HG02763 (cell line): ENCODE results near the gene BCL10.

Source experiments
- ATAC-seq: cut with Tn5 transposase; IDR thresholded peaks from one replicate; pipeline ENCODE4 v1.9.1; 2021; ENCODE audit warnings: mild to moderate bottlenecking, moderate library complexity; ENCODE audit not compliant: unreplicated experiment

Gene BCL10

DNA sequence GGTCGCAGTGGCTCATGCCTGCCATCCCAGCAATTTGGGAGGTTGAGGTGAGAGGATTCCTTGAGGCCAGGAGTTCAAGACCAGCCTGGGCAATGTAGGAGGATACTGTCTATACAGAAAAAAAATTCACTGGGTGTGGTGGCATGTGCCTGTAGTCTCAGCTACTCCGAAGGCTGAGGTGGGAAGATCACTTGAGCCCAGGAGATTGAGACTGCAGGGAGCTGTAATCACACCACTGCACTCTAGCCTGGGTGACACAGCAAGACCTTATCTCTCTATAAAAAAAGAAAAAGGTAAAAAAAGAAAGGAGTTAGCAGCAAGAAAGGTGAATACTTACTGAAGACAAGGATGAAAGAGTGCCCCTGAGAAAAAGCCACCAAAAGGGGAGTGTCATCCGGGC lies 23.7 kb upstream of the BCL10 start:
- ATAC-seq: no peak

DNA sequence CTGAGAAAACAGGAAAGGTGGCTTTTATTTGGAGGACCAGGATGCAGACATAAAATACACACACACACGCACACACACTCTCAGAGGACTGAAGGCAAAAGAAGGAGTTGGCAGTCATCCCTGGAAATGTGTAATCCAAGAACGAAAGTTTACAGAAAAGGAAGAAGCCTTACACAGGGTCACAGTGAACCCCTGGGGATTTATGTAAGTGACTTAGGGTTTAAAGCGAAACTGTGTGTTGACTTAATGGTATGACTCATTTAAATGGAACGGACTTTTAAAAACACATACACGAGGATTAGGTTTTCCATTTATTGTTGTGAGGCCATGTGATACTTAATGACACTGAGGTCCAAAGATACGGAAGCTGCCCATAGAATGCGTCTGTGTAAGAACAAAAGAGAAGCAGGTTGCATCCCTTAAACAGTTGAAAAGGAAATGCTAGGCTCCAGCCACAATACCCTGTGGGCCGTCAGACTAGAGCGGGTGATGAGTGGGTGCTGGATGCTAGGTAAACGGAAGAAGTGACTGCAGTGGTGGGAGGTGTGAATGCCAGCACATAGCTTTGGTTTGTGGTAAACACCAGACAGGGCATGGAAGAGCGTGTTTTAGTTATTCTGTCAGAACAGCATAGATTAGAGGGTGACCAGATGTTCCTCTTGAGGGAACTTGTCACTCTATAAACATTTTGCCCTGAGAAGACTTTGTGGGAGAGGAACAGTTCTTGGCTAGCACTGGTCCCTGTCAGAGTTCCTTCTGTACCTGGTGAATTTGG lies 21.6 kb upstream of the BCL10 start:
- peak; percentile 96 for ATAC-seq

DNA sequence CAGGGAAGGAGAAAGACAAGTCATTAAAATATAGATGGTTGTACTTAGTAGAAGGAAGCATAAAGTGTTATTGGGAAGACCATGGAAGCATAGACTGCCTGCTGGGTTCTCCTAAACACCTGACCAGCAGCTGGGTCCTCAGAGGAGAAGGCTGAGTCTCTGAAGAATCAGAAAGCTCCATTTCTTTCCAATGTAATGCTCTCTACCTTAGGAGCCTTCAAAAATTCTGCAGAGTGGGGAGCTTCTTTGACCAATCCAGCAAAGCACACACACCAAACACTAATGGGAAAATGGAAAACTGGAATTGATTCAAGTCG lies 21.1 kb upstream of the BCL10 start:
- ATAC-seq: no peak

DNA sequence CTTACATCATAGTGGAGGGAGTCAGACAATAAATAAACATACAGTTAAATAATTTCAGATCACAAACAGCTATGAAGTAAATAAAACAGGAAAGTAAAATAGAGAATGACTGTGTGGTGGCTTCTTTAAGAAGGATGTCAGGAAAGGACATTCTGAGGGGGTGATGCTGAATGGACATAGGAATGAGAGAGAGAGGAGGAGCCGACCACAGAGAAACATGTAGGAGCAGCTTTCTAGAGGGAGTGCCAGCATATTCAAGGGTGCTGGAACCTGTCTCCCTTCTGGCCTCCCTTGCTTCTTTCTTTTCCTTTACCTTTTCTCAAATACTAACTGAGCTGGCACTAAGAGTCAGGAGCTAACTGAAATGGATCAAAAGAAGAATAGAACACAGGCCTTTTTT lies 20.5 kb upstream of the BCL10 start:
- no peak for ATAC-seq

DNA sequence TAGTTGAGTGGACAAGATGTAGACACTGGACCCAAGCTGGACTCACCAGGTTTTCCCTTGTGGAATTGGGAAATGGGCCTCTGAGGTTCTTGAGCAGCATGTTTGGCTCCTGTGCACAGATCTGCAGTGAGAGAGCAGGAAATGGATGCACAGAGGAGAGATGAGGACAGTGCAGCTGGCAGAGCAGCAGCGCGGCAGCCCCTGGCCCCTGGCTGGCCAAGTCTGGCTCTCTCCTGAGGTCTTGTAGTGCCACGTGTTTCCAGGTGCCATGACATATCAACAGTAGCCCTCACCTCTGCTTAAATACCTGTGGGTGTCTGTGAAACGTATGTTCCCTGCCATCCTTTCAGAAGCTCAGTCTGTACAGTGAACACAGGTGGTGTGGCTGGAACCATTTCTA lies 19.2 kb upstream of the BCL10 start:
- no peak for ATAC-seq

DNA sequence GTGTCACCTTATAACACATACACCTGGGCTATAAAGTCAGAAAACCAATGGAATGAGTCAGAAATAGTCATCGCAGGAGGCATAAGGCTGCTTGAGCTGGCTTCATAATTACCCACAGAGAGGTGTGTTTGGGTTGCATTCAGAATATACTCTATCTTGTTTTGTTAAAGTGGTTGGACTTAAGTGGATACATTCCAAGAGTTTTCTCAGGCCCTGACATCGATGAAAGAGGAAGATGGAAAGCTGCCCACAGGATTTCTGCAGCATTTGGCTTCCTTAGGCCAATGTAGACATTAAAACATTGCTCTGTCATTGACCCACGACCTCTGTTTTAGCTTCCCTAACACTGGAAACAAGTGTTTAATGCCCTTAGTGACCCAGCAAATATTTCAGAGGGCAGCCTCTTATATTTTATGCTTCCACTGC lies 18.6 kb upstream of the BCL10 start:
- no peak for ATAC-seq

DNA sequence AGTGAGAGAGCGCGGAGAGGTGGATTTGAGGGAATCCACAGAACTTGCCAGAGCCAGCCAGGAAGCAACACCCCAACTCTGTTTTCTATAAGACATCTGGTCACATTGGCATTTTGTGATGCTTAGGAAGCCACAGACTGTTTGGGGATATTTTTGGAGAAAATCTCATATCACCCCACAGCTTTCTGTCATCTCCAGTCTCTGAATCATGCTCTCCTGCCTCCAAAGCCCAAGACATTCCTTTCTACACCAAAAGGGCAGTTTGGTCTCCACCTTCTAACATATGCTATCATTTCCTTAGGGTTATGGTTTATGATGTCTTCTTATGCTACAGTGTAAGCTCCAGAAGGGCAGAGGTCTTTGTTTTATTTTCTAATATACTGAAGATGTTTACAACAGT lies 14.4 kb upstream of the BCL10 start:
- ATAC-seq: no peak

DNA sequence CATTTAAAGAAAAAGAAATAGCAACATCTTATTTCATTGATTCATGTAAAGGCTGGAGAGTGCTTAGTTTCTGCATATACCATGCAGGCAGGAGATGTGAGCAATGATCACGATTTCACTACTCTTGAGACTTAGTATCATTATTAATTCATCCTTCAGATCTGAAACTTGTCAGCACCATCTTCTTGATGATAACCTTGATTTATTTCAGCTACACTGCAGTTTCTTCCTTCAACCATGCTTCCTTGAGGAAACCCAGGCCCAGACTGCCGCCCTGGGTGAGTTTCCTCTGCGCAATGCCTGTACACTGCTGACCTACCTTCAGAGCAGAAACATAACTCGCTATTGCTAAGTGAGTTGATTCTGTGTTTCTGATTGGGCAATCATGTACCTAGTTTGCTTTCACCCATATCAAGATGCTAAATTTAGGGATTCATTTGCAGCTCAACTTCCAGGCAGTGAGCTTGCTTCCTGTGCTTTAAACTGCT lies 13.5 kb upstream of the BCL10 start:
- no peak for ATAC-seq

DNA sequence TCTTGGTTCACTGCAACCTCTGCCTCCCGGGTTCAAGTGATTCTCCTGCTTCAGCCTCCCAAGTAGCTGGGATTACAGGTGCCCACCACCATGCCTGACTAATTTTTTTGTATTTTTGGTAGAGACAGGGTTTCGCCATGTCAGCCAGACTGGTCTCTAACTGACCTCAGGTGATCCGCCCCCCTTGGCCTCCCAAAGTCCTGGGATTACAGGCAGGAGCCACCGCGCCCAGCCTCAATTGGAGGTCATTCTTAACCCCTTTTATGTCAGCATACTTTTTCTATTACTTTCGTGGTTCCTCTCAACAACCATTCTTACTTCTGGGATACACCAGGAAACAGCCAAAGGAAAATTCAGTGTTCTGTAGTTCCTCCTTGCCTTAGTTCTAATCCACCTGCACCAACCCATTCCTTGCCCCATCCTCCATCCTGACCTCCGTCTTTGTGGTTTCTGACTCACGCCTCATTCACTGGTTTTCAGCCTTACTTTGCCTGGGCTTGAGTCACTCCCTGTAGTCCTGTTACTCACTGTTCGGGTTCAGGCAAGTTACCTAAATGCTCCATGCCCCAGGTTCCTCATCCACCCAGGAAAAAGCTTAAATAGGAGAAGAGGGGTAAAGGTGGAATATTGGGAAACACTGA lies 12.9 kb upstream of the BCL10 start:
- ATAC-seq: no peak

DNA sequence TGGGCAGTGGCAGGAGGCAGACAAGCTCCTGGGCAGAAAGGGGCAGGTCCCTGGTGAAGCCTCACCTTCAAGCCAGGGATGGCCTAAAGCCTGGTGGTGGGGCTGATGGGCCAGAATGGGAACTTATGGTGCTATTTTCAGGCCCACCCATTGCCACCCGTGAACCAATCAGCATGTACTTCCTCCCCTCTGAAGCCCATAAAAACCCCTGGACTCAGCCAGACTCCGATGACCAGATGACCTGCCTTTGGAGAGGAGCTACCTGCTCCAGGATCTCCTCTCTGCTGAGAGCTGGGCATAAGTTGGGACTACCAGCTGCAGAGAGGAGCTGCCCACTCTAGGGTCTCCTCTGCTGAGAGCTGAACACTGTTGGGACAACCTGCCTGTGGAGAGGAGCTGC lies 7.8 kb upstream of the BCL10 start:
- ATAC-seq: no peak

DNA sequence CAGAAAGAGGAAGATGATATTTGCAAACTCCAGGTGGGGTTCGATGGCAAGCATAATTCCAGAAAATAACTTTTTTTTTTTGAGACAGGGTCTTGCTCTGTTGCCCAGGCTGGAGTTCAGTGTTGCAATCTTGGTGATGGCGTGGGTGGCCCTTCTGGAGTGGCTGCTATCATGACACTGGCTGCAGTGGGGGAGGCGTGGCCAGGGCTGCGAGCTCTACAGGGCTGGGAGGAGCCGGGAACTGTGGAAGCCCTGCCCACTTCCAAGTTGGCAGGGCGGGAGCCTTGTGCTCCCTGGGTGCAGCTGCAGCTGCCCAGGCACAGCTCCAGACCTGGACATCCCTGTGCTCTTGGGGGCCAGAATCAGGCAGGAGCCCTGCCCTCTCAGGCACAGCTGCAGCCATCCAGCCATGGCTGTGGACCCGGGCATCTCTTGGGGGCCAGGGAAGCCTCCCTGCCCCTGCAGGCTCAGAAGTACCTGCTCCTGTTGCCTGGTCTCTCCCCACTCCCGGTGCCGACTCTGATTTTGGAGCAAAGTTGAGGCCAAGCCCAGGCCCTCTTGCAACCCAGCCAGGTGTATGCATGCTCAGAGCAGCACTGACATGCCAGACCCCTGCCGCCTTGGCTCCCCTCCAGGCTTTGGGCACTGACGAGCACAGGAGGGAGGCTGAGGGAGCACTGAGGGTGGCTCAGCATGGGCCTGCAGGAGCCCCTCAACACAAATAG lies 7.2 kb upstream of the BCL10 start:
- ATAC-seq: no peak

DNA sequence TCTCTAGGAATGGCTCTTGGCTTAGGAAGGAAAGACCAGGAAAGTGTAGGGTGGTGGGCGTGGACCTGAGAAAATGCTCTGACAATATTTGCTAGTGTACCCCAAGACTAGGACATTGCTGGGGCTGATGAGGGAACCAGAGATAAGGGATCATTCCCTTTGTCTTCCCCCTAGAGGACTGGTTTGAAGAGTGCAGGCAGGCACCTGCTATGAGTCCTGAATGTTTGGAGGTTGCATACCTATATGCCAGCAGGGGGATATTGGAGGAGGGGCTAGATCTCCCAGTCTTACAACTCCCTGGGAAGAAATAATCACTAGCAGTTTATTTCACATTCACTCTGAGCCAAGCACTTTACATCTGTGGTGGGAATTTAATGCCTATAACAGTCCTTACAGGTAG lies 6.0 kb upstream of the BCL10 start:
- no peak for ATAC-seq

DNA sequence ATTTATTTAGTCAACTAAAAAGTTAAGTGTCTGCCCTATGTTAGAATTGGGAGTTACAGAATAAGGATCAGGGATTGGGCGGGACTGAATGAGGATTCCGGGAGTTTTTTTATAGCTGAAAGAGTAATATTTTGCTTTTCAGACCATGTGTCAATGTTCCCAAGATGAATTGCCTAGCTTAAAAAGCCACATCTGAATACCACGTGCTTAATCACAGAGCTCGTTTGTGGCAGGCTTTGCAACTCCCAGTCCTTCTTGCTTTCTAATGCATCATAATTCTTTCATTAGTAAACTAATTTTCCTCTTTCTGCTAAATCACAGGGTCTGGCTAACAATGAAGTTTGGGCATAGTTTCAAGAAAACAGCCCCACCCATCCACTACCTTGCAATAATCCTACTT lies 4.2 kb upstream of the BCL10 start:
- no peak for ATAC-seq

DNA sequence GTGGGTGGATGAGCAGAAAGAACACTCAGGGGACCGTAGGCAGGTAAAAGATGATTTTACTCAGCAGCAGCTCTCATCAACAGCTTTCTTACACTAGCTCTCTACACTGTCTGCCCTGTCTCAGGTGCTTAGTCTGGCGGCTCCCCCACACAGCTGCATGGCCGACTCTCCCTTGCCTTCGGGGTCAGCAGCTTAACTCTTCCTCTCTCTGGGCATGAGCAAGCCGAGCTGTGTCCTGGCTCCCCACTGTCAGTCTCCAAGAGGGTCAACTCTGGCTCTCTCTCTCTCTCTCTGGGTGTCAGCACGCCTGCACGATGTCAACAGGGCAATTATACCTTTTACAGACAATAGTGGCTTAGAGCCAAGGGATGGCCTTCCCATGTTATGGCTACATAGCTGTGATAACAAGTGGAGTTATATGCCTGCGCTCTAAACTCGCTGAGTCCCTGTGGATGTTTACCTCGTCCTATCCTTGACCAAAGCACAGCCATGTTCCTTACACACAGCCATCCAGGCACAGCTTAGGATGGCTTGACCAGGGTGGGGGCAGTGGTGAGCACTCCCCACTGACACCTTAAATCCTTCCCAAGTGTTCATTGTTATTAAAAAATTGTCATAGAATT lies 3.1 kb upstream of the BCL10 start:
- ATAC-seq: no peak

DNA sequence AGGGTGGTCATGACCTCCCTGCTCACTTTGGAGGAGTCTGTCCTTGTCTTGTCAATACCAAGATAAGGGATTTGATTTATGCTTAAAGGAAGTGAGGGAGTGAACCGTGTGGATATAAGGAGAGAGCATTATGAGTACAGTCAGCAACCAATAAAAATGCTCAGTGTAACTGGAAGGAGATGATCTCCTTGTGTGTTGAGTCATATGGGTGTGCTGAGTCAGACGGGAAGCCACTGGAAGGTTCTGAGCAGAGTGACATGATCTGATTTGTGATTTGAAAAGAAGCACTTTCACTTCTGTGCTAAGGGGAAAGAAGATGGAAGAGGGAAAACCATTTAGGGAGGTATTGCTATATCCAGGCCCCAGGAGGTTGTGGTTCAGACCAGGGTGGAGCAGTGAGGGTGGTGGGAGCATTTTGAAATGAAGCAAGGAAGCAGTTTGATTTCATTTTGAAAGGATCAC lies 2.5 kb upstream of the BCL10 start:
- no peak for ATAC-seq

DNA sequence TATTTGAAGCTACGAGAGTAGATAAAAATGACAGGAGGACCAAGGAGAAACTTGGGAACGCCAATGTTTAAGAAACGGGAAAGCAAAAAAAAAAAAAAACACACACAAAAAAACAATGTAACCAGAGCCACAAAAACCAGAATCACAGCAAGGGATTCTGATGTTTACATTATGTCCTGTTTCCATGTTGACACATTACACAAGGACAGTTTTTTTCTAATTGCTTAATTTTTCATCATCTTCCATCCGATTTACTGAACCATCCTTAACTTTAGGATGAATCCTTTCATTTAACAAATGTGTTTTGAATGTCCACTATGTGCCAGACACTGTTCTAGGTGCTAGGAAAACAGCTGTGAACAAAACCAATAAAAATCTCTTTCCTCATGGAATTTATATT lies 1.4 kb upstream of the BCL10 start:
- ATAC-seq: no peak

DNA sequence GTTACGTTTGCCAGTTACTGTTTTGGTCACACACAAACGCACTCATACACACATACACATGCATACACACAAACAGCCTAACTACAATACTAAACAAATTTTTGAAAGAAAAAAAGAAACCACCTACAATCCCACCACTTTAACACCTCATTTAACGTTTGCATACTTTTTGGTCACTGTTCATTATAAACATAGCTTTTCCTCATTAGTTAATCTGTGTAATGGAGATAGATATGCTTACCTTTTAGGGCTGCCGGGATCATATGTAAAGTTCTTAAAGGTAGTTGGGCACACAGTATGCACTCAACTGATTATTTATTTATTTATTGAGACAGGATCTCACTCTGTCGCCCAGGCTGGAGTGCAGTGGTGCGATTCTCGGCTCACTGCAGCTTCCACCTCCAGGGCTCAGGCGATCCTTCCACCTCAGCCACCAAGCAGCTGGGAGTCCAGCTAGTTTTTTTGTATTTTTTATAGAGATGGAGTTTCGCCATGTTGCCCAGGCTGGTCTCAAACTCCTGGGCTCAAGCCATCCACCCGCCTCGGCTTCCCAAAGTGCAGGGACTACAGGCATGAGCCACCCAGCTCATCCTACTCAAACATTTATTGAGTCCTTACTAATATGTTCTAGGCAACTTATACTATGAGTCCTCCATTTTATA lies 677 bp upstream of the BCL10 start:
- no peak for ATAC-seq

DNA sequence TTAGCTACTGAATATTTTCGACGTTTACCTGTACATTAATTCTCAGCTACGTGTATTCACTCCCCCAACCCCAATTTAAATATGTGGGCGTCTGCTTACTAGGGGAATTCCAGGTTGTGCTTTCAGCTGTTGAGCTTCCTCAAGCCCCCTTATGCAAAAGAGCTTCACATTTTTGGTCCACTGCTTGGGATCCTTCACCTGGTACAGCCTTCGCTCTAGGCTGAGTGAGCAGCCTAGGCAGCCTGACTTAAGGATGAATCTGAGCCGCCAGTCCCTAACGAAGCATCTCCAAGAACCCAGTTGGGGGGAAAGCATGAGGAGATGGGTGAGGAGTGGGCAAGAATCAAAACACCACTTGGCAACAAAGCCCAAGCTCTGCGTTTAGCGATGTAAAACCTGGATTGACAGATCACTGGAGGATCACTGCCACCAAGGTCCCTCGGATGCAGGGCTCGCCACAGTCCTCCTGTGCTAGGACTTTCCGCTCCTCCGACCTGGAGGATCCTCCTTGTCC lies 674 bp downstream of the BCL10 start:
- ATAC-seq: peak; percentile 14

DNA sequence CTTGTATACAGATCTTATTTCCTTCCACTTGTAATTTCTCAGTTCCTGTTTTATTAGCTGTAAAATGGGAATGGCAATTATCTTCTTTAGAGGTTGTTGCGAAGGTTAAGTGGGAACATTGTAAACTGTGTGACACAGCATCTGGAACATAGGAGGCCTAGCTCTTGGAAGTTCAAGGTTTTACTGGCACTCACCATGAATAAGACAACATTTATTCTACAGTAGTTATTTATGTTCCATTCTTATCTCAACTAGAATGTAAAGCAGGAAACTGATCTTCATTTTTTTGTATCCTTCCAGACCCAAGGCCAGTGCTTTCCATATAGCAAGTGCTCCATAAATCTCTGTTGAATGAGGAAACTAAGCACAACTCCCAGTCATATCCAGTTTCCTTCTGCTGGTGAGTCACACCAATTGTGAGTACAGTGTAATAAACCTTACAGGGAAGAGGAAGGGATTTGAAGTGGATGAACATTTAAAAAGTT lies 1.4 kb downstream of the BCL10 start:
- no peak for ATAC-seq

DNA sequence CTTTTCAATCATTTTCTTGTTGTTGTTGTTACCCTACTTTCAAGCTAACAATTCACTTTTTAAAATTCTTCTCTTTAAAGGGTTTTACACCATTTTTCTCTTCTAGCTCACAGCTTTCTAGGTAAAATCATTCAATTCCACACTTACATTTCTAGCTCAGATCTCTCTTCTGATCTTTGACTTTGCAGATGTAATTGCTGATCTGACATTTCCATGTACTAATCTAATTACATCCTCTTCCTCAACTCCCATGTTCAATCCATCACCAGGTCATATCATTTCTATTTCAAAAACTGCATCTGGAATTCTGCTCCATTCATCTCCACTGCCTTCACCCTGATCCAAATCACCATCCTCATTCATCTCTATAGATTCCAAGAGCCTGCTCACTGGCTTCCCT lies 3.0 kb downstream of the BCL10 start:
- ATAC-seq: no peak
